Erythroblast (primary cell): Measurements from ENCODE around the gene ADGRE2.

Source experiments
- GATA1 ChIP-seq: IDR thresholded peaks from 2 replicates; pipeline ENCODE4 v1.6.1; 2011; ENCODE audit warnings: low read depth, mild to moderate bottlenecking, control low read depth, low read length, moderate library complexity
- POLR2A ChIP-seq: IDR thresholded peaks from 2 replicates; pipeline ENCODE4 v1.6.1; 2011; ENCODE audit warnings: mild to moderate bottlenecking, low read length

GRCh38 chr19:14686411-14686810, 91.9 kb downstream of the ADGRE2 start:
- TF ChIP-seq POLR2A (no peak), GATA1 (no peak)
